ENCODE measurements around the gene ZFP3. TPM values are rescaled to one million over a fixed set of nuclear protein-coding genes. Genes with fewer than 3 reads are reported as not detected.
"Not testable (repeated sequence)": the region's sequence is repeated elsewhere in the genome, so short reads cannot be mapped to it uniquely, and the experiment has no call there.

Gene ZFP3
- total and polyA plus RNA-seq, 2 experiments from 2014 or later, result 0.23 to 0.24 TPM

DNA sequence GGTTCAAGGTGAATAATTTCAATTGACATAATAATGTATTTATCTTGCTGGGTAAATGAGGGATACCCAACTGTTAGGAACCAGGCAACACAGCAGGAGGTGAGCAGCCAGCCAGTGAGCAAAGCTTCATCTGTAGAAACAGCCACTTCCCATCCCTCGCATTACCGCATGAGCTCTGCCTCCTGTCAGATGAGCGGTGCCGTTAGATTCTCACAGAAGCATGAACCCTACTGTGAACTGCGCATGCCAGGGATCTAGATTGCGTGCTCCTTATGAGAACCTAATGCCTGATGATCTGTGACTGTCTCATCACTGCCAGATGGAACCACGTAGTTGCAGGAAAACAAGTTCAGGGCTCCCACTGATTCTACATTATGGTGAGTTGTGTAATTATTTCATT, 46.6 kb downstream of the ZFP3 start:
- not testable (repeated sequence) for H3K79me2 ChIP-seq; H3K9me2 ChIP-seq (replicated peaks; ENCODE audit: insufficient read depth); H3K27me3 ChIP-seq; H3K4me2 ChIP-seq; H3K9me3 ChIP-seq (ENCODE audit: low read depth); H3K27ac ChIP-seq; H3K36me3 ChIP-seq (replicated peaks; ENCODE audit: insufficient read depth, low read depth); H4K20me1 ChIP-seq (ENCODE audit: insufficient read depth, poor library complexity, severe bottlenecking); H2AFZ ChIP-seq; H3K4me1 ChIP-seq (ENCODE audit: insufficient read depth); DNase-seq (ENCODE audit: low spot score); H3K4me3 ChIP-seq
- WGBS (ENCODE audit: low lambda C conversion rate, missing lambda C conversion rate), result 90% methylated on average over 7 of the region's 7 CpGs

- no peak overlapping the region for H3K4me2 ChIP-seq
- no peaks in the 10 kb centered on the region for H3K27me3 ChIP-seq
- H3K9me2 ChIP-seq (replicated peaks; ENCODE audit: insufficient read depth), result no peaks in the 10 kb centered on the region
- 83% methylated on average over 13 of the region's 17 CpGs for WGBS (ENCODE audit: low lambda C conversion rate, missing lambda C conversion rate)
- peaks cover 7% of the 10 kb centered on the region for H3K4me1 ChIP-seq (ENCODE audit: insufficient read depth)
- H2AFZ ChIP-seq, result no peak overlapping the region
- H3K4me3 ChIP-seq, result no peak overlapping the region
- H3K79me2 ChIP-seq, result no peaks in the 10 kb centered on the region
- H3K9me3 ChIP-seq (ENCODE audit: low read depth), result no peaks in the 10 kb centered on the region
- H3K36me3 ChIP-seq (replicated peaks; ENCODE audit: insufficient read depth, low read depth), result no peaks in the 10 kb centered on the region
- no peak for TF ChIP-seq EZH2phosphoT487 (IDR thresholded peaks at IDR 0.05; ENCODE audit: low read depth, severe bottlenecking, unreplicated experiment)
- no peak for TF ChIP-seq EZH2 (IDR thresholded peaks at IDR 0.05; ENCODE audit: borderline replicate concordance)
- TF ChIP-seq, protein P1, sequence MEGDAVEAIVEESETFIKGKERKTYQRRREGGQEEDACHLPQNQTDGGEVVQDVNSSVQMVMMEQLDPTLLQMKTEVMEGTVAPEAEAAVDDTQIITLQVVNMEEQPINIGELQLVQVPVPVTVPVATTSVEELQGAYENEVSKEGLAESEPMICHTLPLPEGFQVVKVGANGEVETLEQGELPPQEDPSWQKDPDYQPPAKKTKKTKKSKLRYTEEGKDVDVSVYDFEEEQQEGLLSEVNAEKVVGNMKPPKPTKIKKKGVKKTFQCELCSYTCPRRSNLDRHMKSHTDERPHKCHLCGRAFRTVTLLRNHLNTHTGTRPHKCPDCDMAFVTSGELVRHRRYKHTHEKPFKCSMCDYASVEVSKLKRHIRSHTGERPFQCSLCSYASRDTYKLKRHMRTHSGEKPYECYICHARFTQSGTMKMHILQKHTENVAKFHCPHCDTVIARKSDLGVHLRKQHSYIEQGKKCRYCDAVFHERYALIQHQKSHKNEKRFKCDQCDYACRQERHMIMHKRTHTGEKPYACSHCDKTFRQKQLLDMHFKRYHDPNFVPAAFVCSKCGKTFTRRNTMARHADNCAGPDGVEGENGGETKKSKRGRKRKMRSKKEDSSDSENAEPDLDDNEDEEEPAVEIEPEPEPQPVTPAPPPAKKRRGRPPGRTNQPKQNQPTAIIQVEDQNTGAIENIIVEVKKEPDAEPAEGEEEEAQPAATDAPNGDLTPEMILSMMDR (IDR thresholded peaks at IDR 0.05; ENCODE audit: poor library complexity), result no peak
- no peak for DNase-seq (ENCODE audit: low spot score)
- no peaks in the 10 kb centered on the region for H4K20me1 ChIP-seq (ENCODE audit: insufficient read depth, poor library complexity, severe bottlenecking)
- H3K27ac ChIP-seq, result no peak overlapping the region
Observed at GRCh38 chr17:5126719-5127488, 48.6 kb downstream of the ZFP3 start.

DNA sequence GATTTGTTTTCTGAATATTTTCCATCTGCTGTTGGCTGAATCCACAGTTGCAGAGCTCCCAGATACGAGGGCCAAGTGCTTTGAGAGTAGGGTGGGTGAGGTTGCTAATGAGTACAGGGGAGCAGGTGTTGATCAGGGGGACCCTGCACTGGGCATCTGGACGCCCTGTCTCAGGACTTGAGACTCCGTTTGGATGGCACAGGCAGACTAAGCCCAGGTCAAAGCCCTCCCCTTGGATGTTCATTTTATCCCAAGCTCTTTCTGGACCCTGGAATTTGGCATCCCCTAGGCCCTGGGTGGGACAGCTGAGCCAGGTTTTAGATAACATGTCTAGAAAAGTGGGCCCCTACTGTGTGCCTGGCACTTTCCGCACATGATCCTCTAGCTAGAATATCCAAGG, 49.6 kb downstream of the ZFP3 start:
- Histone ChIP-seq H3K79me2 (no peaks in the 10 kb centered on the region), H2AFZ (no peak overlapping the region), H3K9me3 (ENCODE audit: low read depth) (no peaks in the 10 kb centered on the region), H3K9me2 (replicated peaks; ENCODE audit: insufficient read depth) (no peaks in the 10 kb centered on the region), H3K27me3 (no peaks in the 10 kb centered on the region), H3K36me3 (replicated peaks; ENCODE audit: insufficient read depth, low read depth) (no peaks in the 10 kb centered on the region), H3K27ac (no peak overlapping the region), H3K4me1 (ENCODE audit: insufficient read depth) (no peaks in the 10 kb centered on the region), H4K20me1 (ENCODE audit: insufficient read depth, poor library complexity, severe bottlenecking) (no peaks in the 10 kb centered on the region), H3K4me3 (no peak overlapping the region), H3K4me2 (no peak overlapping the region)
- TF ChIP-seq, protein P1 (IDR thresholded peaks at IDR 0.05; ENCODE audit: poor library complexity), result no peak
- no peak for TF ChIP-seq EZH2 (IDR thresholded peaks at IDR 0.05; ENCODE audit: borderline replicate concordance)
- no peak for TF ChIP-seq EZH2phosphoT487 (IDR thresholded peaks at IDR 0.05; ENCODE audit: low read depth, severe bottlenecking, unreplicated experiment)
- DNase-seq (ENCODE audit: low spot score), result no peak
- WGBS (ENCODE audit: low lambda C conversion rate, missing lambda C conversion rate), result 87% methylated on average over 4 of the region's 4 CpGs

DNA sequence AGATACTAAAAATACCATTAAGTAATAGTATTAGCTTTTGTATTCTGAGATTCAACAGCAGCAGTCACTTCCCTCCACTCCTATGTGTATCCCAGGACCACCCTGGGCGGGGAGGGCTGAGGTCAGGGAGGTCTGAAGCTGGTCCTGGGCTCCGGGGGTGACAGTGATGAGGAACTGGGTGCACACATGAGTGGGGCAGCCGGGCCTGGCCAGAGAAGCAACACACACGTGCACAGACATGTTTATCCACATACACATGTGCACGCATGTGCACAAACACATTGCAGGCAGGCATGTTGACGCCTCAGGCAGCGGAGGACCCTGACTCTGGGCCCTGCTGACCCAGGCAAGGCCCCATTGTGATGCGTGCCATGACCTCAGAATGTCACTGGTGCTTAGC, 50.1 kb downstream of the ZFP3 start:
- H3K9me2 ChIP-seq (replicated peaks; ENCODE audit: insufficient read depth); H3K27me3 ChIP-seq; H3K4me3 ChIP-seq; DNase-seq (ENCODE audit: low spot score); H3K4me2 ChIP-seq; H3K36me3 ChIP-seq (replicated peaks; ENCODE audit: insufficient read depth, low read depth); H3K9me3 ChIP-seq (ENCODE audit: low read depth); H2AFZ ChIP-seq; H4K20me1 ChIP-seq (ENCODE audit: insufficient read depth, poor library complexity, severe bottlenecking); H3K4me1 ChIP-seq (ENCODE audit: insufficient read depth); H3K27ac ChIP-seq; H3K79me2 ChIP-seq: not testable (repeated sequence)
- WGBS (ENCODE audit: low lambda C conversion rate, missing lambda C conversion rate), result 88% methylated on average over 8 of the region's 8 CpGs

All from hepatocyte (in vitro differentiated cells).